NCI-H1930 (cell line): ENCODE measurements around the gene LYPD1.

Experiments
- DNase-seq, 2 experiments: peaks; one replicate each; lab custom pipeline; 2025; lab: John Stamatoyannopoulos, UW

The LYPD1 gene

GRCh38 chr2:132668189-132668823, 1.7 kb downstream of the LYPD1 start:
- DNase-seq: peak in 1 of 2 experiments; percentile 29

DNA sequence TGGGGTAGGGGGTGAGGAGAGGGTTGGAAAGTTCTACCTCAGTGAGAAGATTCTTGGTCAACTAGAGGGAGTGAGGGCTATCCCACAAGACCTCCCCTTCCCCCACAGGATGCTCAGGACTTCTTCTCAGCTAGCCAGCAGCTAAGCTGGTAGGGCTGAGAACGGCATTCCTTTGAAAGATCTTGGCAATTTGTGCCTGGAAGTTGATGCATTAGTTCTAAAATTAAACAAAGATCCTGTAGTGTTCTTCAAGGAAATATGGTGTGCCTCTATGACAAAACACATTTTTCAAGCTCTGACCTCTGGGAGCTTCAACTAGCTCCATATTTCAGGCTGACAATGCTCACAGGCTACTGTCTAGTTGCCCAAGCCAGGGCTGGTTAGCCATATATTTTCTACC, 2.3 kb downstream of the LYPD1 start:
- DNase-seq: no peak

DNA sequence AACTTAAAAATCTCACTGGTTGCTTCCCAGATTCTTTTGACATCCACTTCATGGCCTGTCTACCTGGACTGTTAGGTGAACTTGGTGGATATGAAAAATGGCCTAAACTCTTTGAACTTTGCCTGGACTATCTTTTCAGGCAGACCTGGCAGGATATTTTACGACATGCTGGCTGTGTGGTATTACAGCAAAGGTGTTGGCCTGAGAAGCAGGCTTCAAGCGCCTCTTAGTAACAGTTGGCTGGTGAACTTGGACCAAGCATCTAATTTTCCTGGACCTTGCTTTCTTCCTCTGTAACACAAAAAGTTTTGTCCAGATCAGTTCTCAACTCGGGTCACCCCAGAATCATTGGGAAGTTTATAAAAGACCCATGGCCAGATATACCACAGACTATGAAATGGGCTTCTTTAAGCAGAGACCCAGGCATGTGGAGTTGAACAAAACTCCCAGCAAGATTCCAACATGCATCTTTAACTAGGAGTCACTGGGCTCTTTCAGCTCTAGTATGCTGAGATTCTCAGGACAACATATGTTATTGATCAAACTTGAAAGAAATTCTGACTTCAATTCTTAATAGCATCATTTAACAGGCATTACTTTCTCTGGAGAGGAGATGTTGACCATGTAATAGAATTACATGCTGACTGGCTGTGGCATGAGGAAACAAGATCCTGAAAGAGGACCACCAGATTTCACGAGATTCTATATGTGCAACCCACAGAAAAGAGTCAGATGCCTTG, 4.4 kb downstream of the LYPD1 start:
- no peak for DNase-seq

GRCh38 chr2:132664096-132664495, 5.9 kb downstream of the LYPD1 start:
- no peak for DNase-seq

DNA sequence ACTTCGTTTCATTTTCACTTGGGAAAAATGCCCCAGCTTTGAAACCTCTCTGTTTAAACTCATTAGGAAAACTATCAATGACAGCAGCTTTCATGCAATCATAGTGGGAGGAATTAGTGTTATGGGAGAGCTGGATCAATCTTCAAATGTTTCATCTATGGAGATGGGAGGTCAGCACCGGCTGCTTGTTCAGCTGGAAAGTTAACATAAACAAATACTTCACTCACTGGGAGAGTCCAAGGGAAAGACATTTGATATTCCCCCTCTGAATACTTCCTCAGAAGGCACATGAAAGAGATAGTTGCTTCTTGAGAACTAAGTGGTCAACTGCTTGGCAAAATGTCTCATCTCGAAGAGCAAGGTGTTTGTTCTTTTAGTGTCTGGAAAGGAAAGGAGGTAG, 7.3 kb downstream of the LYPD1 start:
- DNase-seq: no peak

- DNase-seq: no peak
Observed at GRCh38 chr2:132659331-132659730, 10.7 kb downstream of the LYPD1 start.

DNA sequence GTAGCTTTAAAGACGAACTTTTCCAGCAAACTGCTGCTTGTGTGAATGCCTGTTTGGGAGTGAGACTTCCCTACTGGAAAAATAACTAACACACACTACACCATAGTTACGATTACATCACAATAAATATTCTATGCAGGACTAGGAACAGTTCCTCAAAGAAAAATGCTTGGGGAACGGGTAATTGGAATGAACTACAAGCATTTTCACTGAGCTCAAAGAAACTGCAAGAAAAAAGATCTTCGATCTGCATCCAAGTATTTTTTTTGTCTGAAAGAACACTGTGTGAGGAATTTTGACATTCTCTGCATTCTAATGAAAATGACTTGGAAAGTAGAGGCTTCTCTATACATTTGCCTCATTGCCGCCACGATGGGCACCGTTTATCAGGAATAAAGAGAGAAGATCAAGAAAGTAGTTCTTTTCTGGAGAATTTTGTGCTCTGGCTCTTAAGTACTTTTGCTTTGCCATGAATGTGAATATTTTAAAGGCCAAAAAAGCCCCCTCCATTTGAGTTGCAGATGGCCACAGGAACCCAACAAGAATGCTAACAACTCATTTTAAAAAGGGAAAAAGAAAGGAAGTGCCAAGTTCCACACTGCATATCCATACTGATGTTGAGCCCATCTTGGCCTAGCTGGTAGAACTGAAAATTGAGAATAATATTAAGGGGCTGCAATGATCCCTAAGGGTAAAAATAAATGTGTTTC, 13.6 kb downstream of the LYPD1 start:
- no peak for DNase-seq

GRCh38 chr2:132654968-132655367, 15.0 kb downstream of the LYPD1 start:
- no peak for DNase-seq

DNA sequence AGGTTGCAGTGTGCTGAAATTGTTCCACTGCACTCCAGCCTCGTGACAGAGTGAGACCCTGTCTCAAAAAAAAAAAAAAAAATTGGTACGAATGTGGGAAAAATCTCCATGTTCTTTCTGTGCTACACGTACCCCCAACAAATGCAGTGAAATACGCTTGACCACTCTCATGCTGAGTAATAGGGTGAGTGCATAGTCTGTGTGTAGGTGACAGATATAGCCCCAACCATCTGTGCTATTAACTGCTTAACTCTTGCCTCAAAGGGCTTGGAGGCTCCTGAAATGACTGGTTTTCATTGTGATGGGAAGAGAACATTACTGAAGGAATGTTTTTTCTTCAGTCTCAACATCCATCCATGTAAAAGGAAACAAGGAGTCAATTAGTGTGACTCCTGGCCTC, 15.7 kb downstream of the LYPD1 start:
- DNase-seq: no peak

- DNase-seq: no peak
Observed at GRCh38 chr2:132652474-132652873, 17.5 kb downstream of the LYPD1 start.

GRCh38 chr2:132651115-132652045, 18.6 kb downstream of the LYPD1 start:
- no peak for DNase-seq

- no peak for DNase-seq
Observed at GRCh38 chr2:132646540-132647108, 23.4 kb downstream of the LYPD1 start.

GRCh38 chr2:132645722-132646539, 24.1 kb downstream of the LYPD1 start:
- DNase-seq: no peak

GRCh38 chr2:132645176-132645575, 24.8 kb downstream of the LYPD1 start:
- DNase-seq: no peak

DNA sequence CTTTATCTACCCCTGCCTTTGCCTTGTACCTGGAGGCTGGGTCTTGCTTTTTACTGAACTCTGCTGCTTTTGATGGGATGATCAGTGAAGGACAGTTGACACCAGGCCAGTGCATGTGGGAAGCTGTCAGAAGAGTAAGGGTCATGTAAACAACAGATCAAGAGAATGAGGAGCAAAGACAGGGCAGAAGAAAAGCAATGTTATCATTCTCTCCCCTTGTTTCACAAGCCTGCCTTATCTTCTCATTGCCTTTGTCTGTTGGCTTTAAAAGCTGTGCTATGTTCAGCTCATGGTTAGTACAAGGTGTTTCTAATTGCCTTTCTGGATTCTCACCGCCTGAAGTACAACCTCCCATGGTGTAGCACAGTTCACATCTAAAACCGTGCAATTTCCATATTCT, 27.6 kb downstream of the LYPD1 start:
- no peak for DNase-seq

- DNase-seq: no peak
Observed at GRCh38 chr2:132641819-132642218, 28.2 kb downstream of the LYPD1 start.

- DNase-seq: no peak
Observed at GRCh38 chr2:132640116-132640515, 29.9 kb downstream of the LYPD1 start.

- no peak for DNase-seq
Observed at GRCh38 chr2:132638313-132639040, 31.5 kb downstream of the LYPD1 start.

DNA sequence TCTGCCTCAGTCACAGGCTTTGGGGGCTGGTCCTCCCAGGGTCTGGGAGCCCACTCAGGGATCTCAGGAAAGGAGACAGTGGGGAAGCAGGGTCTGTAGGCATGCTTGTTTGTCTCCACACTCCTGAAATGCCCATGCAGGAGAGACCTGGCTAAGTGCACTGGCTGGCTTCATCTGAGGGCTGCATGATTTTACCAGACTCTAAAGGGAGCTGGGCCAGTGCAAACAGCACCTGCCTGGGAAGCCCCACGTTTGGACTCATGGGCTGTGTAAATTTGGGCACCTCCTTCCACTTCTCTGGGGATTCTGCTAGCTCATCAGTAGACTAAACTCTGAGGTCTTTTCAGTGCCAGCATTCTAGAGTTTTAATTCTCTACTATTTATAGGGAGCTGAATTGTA, 33.7 kb downstream of the LYPD1 start:
- no peak for DNase-seq

DNA sequence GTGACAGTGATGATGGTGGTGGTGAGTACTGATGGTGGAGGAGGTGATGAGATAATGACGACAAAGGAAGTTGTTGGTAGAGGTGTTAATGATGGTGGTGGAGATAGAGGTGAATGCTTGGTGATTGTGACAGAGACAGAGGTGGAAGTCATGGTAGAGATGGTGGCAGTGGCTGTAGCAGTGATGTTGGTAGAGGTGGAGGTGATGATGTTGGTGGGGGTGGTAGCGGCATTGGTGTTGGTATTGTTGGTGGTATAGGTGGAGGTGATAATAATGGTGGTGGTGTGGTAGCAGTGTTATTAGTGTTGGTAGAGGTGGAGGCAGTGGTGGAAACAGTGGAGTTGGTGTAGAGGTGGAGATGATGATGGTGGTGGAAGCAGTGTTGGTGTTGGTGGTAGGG, 36.4 kb downstream of the LYPD1 start:
- no peak for DNase-seq
